ENCODE measurements around the gene LAMA3.

Gene LAMA3, protein sequence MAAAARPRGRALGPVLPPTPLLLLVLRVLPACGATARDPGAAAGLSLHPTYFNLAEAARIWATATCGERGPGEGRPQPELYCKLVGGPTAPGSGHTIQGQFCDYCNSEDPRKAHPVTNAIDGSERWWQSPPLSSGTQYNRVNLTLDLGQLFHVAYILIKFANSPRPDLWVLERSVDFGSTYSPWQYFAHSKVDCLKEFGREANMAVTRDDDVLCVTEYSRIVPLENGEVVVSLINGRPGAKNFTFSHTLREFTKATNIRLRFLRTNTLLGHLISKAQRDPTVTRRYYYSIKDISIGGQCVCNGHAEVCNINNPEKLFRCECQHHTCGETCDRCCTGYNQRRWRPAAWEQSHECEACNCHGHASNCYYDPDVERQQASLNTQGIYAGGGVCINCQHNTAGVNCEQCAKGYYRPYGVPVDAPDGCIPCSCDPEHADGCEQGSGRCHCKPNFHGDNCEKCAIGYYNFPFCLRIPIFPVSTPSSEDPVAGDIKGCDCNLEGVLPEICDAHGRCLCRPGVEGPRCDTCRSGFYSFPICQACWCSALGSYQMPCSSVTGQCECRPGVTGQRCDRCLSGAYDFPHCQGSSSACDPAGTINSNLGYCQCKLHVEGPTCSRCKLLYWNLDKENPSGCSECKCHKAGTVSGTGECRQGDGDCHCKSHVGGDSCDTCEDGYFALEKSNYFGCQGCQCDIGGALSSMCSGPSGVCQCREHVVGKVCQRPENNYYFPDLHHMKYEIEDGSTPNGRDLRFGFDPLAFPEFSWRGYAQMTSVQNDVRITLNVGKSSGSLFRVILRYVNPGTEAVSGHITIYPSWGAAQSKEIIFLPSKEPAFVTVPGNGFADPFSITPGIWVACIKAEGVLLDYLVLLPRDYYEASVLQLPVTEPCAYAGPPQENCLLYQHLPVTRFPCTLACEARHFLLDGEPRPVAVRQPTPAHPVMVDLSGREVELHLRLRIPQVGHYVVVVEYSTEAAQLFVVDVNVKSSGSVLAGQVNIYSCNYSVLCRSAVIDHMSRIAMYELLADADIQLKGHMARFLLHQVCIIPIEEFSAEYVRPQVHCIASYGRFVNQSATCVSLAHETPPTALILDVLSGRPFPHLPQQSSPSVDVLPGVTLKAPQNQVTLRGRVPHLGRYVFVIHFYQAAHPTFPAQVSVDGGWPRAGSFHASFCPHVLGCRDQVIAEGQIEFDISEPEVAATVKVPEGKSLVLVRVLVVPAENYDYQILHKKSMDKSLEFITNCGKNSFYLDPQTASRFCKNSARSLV (N-terminal part only)
- total RNA-seq = 0 to 1.6 (median 0.62) reads per million in 4 experiments

DNA sequence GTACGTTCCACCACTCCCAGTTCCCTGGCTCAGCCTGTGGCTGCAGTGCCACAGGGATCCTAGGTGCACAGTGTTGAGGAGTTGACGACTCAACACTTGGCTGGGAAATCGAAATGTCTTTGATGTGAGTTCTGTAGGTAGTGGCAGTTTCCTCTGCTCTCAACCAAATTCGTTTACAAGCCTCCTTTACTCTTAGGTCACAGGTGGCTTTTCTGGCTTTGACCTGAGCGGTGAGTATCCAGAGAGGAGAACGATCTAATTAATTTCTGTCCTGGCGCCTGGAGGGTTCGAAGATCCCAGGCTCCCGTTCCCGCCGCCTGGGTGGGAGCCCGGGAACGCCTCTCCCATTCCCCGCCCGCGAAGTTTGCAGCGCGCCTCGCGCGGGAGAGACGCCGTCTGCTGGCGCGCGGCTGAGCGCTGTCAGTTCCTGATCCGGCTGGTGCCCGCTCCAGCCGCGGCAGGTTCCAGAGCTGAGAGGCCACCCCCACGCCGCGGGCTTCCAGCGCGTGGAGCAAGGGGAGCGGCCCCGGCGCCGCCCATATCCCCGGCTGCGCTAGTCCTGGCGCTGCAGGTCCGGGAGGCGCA lies at the start of gene LAMA3:
LAMA3 (plus strand) TSS at position 423 of the 585 bp plus-strand sequence. CDS start 231 bp downstream, outside the sequence.
- DNase-seq = no peak

DNA sequence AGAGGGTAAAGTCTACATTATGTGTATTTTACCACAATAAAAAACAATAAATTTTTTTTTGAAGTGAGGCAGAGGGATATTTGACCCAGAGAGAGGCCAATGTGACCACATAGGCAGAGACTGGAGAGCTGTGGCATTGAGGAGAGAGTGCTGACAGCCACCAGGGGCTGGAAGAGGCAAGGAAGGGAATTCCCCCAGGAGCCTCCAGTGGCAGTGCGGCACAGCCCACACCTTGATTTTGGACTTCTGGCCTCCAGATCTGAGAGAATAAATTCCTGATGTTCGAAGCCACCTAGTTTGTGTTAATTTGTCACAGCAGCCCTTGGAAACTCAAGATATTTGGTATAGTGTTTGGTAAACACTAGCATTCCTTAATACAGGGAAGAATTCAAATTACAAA lies 49.2 kb upstream of the LAMA3 start:
- DNase-seq = no peak

DNA sequence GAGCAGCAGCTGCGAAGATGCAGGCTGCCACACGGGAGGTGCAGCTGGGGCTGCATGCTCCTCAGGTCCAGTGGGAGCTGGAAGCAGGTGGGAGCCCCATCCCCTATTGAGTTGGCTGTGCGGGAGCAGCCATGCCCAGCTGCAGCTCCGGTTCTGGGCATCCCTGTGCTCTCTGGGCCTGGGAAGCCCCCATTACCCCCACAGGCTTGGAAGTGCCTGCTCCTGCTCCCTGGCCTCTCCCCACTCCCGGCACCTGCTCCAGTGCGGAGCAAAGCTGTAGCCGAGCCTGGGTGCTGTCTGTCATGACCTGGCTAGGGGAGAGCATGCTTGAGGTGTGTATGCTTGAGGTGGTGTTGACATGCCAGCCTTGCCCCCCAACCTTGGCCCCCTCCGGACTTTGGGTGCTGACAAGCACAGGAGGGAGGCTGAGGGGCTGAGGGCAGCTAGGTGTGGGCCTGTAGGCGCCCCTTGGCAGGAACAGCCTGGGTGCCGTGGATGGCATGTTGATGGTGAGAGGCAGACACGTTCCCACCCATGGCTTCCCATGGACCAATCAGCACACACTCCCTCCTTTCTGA lies 48.0 kb upstream of the LAMA3 start:
- DNase-seq = no peak

DNA sequence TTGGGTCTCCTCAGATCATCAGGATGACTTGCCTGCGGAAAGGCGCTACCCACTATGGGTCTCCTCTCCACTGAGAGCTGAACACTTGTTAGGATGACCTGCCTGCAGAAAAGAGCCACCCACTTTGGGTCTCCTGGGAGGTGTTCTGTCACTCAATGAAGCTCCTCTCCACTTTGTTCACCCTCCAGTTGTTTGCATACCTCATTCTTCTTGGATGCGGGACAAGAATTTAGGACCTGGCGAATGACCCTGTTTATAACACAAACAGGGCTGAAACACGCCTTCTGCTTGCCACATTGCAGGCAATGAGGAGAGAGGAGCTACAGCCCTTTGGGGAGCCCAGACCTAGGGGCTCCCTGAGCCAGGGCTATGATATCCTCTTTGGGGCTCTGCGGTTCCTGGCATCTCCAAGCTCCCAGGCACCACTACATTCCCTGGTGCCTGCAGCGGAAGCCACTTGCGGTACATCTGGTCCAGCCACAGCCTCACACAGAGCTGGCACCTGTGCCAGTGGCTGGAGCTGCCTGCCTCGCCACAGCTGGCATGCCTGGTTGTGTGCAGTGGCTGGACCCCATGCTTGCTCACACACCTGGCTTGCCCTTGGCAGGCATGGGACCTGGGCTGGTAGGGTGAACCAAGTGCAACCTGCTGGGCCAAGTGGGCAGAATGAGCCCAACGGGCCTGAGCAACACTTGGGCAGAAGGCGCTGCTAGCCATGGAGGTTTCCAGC lies 47.2 kb upstream of the LAMA3 start:
- no peak for DNase-seq

DNA sequence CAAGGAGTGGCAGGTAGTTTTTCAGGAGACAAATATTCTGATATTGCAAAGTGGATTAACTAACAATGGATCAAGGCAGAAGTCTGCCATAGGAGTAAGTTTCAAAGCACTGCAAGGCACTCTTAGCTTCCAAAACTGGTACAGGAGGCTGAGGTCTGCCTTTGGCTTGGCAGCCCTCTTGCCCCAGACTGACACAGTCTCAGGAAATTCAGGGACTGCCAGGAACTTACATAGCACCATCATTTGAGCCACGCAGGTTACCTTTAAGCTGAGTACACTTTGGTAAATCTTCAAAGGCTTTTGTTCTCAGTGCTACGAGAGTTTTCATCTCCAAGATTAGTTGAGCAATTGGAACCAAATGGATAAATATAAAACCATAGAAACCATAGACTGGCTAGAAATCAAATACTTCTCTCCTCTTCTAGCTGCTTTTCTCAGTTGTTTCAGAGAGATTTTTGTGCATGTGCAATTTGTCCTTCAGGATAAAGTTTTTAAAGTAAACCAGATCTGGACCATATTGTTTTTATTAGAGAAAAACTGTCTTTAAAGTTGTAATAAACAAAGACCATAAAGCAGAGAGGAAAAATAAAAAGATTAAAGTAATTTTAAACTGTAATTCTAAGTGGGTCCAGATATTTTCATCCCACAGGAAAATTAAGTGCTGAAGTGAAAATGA lies 45.3 kb upstream of the LAMA3 start:
- DNase-seq = no peak

DNA sequence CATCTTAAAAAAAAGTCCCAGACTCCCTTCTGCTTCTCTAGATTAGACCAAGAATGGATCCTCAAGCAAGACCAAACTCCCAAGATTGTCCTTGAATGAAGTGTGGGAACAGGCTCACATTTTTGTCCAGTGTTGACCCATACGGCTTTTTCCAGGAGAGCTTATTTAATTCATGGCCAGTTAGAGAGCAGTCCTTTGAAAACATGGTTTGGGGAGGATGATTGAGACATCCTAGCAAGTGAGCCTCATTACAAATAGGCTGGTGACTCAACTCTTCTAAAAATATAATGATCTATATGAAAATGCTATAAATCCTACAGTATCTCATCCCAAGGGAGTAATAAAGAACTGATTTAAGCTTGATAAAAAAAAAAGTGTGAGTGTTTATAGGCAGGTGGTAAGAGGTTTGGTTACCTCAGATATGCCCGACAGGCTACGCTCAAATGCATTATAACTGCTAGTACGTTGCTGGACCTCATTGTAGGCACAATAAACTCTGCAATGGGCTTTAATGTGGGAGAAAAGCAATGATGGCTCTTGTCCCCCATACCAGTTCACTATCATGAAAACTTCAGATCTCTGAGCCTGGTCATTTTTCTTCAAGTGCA lies 43.6 kb upstream of the LAMA3 start:
- DNase-seq = no peak

DNA sequence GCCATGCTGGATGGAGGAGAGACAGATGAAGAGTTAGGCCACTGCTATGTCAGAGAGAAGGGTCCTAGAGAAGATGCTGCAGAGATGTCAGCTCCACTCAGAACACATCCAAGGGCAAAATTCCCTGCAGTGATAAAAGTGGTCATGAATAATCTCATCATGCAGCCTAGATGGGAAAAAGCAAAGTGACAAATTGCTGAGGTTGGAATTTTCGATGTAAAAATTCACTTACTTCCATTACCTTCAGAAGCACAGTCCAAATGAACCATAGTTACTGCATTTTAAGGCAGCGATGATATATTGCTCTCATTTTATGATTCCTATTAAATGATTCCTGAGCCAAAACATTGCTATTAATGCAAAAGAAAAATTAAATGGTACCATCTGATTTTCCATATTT lies 43.0 kb upstream of the LAMA3 start:
- DNase-seq = no peak

DNA sequence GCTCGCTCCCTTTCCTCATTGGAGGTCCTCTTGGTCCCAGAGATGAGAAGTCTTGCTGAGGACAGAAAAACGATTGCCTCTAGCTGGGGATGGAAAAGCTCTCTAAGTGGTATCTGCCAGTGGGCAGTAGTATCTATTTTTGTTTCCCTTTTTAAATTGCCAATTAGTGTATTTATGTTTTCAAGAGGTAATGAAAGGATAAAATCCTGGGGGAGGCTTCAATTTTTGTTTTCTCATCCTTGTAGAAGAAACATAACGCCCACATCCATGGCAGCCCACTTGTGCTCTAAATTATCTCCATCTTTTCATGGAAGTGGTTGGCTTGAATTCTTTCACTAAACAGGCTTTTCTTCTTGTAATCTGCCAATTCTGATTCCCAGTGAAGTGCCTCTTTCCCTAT lies 40.8 kb upstream of the LAMA3 start:
- DNase-seq = no peak

DNA sequence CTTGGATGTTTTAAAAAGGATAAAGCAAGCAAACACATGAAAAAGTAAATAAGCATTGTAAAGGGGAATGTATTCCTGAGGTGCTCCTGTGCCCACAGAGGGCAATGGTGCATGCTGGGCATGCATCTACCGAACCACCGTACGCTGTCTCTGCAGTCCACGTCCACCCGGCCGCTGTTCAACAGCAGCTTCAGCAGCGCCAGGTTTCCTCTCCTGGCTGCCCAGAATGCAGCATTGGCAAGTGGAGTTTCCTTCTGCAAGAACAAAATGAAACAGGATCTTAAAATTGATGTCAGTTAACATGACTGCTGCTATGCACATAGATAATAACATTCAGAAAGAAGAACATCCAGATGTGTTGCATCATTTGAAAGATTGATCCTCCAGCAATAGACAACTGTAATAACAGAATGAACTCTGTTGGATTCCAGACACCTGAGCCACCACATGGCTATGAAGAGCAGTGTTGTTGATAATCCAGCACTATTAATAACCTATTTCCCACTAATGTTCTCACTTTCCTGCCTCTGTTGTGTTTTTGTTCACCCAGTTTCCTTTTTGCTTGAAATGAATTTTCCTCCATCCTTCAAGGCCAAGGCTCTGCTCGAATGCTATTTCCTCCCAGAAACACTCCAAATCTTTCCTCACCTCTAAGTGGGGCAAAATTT lies 40.2 kb upstream of the LAMA3 start:
- no peak for DNase-seq

DNA sequence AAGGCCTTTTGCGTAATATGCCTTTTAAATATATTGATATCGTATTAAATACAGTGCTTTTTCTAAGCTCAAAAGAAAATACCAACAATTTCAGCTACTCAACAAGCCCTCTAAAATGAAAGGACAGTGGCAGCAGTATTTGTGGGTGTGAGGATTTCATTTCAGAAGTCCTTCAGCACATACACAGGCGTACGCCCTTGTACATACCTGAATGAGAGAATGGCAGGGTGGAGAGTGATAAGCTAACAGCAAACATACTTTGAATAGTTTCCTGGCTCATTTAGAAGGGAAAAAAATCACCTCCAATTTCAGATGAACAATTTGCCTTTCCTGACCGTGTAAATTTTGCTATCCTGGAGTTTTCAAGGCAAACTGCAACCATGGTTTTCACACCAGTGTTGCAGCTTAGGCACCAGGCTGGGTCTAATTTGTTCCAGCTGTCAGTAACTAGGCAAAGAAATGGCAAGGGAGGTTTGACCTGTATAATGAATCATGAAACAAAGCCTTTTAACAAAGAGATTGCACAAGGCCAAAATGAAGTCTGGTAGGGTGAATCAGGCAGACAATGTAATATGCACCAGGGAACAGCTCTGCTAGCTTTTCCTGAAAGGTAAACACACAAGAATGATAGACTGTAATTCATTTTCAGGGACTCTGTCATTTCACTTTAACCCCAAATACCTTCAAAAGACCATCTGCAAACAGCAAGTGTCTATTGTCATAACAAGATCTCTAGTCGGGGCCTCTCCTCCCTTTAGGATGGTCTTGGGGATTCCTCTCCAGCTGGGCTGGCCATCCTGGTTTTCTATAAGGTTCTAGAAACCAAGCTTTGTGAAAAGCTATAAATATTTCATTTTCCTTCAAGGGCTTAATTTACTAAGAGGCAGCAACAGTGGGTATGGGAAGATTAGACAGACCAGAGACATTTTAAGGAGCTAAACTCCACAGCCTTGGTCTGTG lies 38.0 kb upstream of the LAMA3 start:
- DNase-seq = no peak

DNA sequence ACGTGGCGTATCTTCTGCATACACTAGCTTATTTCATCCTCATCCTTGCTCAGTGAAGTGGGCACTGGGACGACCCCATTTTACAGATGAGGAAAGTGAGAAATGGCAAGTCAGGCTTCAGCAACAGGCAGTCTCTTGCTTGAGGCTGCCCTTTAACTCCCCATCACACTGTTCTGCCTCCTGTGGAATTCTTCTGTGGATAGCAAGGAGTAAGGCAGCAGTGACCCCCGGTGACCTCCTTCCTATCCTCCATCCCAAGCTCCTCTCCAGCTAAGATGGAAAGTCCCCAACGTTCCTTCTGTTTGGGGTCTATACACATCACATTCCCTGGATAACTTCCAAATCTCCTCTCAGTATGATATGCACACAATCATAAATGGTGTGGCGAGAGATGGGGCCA lies 37.0 kb upstream of the LAMA3 start:
- DNase-seq = no peak

DNA sequence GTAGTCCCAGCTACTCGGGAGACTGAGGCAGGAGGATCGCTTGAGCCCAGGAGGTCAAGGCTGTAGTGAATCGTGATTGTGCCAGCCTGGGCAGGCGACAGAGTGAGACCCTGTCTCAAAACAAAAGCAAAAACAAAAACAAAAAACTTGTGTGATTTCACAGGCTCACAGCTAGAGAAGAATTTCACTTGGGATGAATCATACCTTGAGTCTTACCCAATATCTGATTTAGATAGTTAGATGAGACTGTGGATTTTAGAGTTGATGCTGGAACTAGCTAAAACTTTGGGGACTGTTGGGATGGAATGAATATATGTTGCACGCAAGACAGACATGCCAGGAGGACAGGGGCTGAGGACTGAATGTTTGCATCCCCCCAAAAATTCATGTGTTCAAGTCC lies 31.0 kb upstream of the LAMA3 start:
- DNase-seq = no peak

DNA sequence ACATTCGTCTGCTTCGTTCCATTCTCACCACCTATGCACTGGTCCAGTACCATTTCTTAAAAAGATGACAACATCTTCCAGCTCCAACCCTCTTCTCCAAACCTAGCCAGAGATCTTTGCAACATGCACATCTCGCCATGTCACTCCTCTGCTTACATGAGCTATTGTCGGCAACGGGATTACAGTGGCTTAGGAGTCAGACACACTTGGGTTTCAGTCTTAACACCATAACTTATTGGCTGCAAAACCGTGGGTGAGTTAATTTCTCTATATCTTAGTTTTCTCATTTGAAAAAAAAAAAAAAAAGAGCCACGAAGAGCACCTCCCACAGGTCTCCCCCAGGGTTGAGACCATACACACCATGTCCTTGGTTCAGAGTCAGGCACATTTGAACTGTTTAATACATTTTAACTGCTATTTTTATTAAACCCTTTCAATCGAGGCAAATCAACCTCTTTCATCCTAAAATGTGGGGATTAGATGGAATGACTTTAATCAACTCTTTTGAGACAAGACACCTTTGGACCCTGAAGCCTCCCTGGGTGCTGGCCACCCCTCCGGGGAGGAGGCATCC lies 27.4 kb upstream of the LAMA3 start:
- DNase-seq = no peak

DNA sequence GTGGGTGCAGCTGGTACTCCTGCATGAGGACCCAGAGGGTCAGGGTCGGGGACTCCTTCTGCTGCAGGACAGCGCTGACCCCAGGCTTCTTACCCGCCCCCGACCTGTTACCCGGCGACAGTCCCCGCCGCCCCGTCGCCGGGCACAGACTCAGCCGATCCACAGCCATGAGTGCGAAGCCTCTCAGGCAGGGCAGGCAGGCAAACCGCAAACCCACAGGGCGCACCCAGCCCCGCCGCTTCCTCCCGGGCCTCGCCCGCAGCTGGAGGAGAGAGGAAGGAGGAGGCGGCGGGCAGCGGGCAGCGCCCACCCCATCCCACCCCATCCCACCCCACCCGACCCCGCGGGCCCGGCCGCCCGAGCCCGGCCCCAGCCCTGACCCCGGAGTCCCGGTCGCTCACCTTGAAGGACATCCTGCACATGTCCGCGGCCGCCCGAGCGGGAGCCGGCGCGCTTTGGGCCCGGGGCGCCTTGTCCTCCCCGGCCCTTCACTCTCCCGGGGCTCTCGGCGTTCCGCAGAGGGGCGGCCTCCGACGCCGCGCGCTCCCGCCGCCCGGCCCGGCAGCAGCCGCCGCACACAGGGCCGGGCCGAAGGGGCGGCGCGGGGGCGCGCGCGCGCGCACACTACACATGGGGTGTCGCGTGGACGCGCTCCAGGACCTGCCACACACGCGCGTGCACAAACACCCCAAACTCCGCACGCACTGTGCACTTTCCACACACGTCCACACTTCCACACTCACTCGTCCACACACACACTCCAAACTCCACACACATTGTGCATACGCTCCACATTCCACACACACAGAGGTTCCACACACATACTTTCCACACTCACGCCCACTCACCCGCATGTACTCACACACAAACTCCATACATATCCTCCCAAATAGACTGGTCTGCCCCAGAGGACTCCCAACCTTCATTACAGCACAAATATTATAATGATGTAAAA lies 26.7 kb upstream of the LAMA3 start, which contains the start of gene ANKRD29:
ANKRD29 (minus strand) TSS at position 603 of the 955 bp plus-strand sequence; CDS start at position 422, 181 bp downstream.
- DNase-seq = peak; percentile 5

DNA sequence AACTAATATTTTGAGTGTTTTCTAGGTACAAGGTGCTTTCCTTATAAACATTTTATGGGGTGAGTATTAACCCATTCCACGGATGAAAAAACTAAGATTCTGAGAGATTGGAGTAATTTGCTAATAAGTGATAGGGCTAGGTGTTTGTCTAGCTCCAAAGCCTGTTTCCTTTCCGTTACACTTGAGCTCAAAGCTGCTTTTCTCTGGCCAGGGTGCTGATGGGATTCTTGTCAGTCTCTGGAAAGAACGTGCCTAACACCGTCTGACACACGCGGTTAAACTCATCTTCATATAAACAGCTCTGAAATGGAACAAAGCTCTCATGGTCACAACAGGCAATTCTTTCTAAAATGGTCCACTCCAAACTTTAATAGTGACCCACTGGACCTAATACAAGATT lies 24.6 kb upstream of the LAMA3 start:
- no peak for DNase-seq

DNA sequence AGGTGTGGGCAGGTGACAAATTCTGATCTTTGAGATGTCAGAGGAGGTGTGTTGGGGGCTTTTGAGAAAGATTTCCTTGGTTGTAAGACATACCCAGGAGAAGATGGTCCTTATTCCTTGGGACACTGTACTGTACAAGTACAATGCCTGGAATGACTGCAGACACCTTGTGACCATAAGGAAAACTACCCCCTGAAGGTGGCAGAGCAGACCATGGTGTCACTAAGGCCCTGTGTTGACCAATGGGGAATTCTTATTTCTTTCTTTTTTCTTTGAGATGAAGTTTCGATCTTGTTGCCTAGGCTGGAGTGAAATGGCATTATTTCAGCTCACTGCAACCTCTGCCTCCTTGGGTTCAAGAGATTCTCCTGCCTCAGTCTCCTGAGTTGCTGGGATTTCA lies 22.1 kb upstream of the LAMA3 start:
- DNase-seq = no peak

DNA sequence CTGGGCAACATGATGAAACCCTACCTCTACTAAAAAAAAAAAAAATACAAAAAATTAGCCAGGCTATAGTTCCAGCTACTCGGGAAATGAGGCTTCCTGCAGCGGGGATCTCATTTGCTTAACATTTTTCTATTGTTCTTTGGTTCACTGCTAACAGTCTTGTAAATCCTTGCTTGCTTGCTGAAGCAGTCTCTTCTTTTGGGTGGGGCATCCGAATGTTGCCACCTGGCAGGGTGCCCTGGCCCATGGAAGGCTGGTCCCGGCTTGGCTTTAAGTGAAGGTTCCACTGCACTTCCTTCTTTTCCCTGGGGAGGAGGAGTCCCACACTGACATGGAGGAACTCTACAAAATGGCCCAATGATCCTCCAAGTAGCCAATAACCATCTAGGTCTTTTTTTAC lies 20.5 kb upstream of the LAMA3 start:
- no peak for DNase-seq
